Measurements from ENCODE around the gene TMEM26. TPM values are rescaled to one million over a fixed set of nuclear protein-coding genes. Genes with fewer than 3 reads are reported as not detected.

The TMEM26 gene
- total RNA-seq, 1 experiment from 2014 or later, result 1.6 TPM

- H3K4me3 Mint-ChIP-seq, result no peak overlapping the region
- H3K27ac Mint-ChIP-seq, result no peak overlapping the region
- H3K4me1 Mint-ChIP-seq, result peaks cover 54% of the 10 kb centered on the region
- DNase-seq (ENCODE audit: low spot score), result no peak
- no peaks in the 10 kb centered on the region for H3K27me3 Mint-ChIP-seq (ENCODE audit: low read depth)
- peaks cover 3% of the 10 kb centered on the region; the same call in 1 of the 2 replicates for H3K9me3 Mint-ChIP-seq
- POLR2A ChIA-PET, result no interaction called here
- CTCF ChIA-PET, result no interaction called here
- H3K36me3 Mint-ChIP-seq, result no peaks in the 10 kb centered on the region; the same call in 1 of the 2 replicates
- no peak for ATAC-seq
- TF ChIP-seq NR2C2 (CRISPR knock-in tag; IDR thresholded peaks at IDR 0.05) (no peak), CREB1 (CRISPR knock-in tag; IDR thresholded peaks at IDR 0.05) (no peak), USF1 (CRISPR knock-in tag; IDR thresholded peaks at IDR 0.05) (no peak), SMAD4 (CRISPR knock-in tag; IDR thresholded peaks at IDR 0.05) (no peak), SMAD3 (CRISPR knock-in tag; IDR thresholded peaks at IDR 0.05; ENCODE audit: borderline replicate concordance) (no peak), JUN (CRISPR knock-in tag; IDR thresholded peaks at IDR 0.05) (no peak), FOXP1 (CRISPR knock-in tag; IDR thresholded peaks at IDR 0.05; ENCODE audit: borderline replicate concordance) (no peak), ATF2 (CRISPR knock-in tag; IDR thresholded peaks at IDR 0.05; ENCODE audit: borderline replicate concordance, low read depth) (no peak), AFF4 (CRISPR knock-in tag; IDR thresholded peaks at IDR 0.05; ENCODE audit: borderline replicate concordance) (no peak), TEAD4 (CRISPR knock-in tag; IDR thresholded peaks at IDR 0.05) (no peak), GTF2I (CRISPR knock-in tag; conservative IDR thresholded peaks at IDR 0.05) (no peak), GRHL2 (CRISPR knock-in tag; IDR thresholded peaks at IDR 0.05; ENCODE audit: insufficient replicate concordance, severe bottlenecking) (no peak)
- TF ChIP-seq, protein P1, sequence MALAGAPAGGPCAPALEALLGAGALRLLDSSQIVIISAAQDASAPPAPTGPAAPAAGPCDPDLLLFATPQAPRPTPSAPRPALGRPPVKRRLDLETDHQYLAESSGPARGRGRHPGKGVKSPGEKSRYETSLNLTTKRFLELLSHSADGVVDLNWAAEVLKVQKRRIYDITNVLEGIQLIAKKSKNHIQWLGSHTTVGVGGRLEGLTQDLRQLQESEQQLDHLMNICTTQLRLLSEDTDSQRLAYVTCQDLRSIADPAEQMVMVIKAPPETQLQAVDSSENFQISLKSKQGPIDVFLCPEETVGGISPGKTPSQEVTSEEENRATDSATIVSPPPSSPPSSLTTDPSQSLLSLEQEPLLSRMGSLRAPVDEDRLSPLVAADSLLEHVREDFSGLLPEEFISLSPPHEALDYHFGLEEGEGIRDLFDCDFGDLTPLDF (CRISPR knock-in tag; IDR thresholded peaks at IDR 0.05), result no peak
Measured at GRCh38 chr10:61408105-61408504, 45.1 kb downstream of the TMEM26 start.

DNA sequence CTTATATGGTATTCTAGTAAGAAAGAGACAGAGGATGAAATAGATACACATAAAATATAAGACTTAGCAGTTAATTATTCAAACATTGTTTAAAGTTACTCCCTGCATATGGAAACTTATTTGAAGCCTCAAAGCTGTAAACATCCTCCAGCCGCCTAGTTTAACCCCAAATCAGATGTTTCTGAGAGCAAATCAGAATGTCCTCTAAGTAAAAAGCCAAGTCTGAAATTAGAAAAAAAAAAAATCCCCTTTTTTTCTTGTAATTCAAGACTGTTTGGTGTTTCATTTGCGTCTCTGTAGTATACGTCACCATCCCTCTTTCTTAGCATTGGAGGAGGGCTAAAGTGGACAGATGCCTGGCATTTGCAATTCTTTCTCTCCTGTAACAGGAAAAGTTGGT lies 46.4 kb downstream of the TMEM26 start:
- Mint-ChIP-seq H3K4me3 (no peak overlapping the region), H3K9me3 (peaks cover 3% of the 10 kb centered on the region; the same call in 1 of the 2 replicates), H3K27ac (no peak overlapping the region), H3K27me3 (ENCODE audit: low read depth) (no peaks in the 10 kb centered on the region), H3K4me1 (peaks cover 52% of the 10 kb centered on the region), H3K36me3 (no peaks in the 10 kb centered on the region; the same call in 1 of the 2 replicates)
- POLR2A ChIA-PET, result no interaction called here
- ATAC-seq (no peak), DNase-seq (ENCODE audit: low spot score) (no peak)
- CTCF ChIA-PET, result no interaction called here
- TF ChIP-seq, protein P2, sequence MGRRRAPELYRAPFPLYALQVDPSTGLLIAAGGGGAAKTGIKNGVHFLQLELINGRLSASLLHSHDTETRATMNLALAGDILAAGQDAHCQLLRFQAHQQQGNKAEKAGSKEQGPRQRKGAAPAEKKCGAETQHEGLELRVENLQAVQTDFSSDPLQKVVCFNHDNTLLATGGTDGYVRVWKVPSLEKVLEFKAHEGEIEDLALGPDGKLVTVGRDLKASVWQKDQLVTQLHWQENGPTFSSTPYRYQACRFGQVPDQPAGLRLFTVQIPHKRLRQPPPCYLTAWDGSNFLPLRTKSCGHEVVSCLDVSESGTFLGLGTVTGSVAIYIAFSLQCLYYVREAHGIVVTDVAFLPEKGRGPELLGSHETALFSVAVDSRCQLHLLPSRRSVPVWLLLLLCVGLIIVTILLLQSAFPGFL (CRISPR knock-in tag; IDR thresholded peaks at IDR 0.05; ENCODE audit: borderline replicate concordance), result no peak
- TF ChIP-seq ETV6 (CRISPR knock-in tag; IDR thresholded peaks at IDR 0.05) (no peak), CREM (CRISPR knock-in tag; IDR thresholded peaks at IDR 0.05) (no peak), ZNF219 (CRISPR knock-in tag; IDR thresholded peaks at IDR 0.05; ENCODE audit: borderline replicate concordance) (no peak), E2F4 (CRISPR knock-in tag; IDR thresholded peaks at IDR 0.05; ENCODE audit: borderline replicate concordance, low read depth) (no peak), ESRRA (CRISPR knock-in tag; IDR thresholded peaks at IDR 0.05; ENCODE audit: borderline replicate concordance) (no peak), NFE2L1 (CRISPR knock-in tag; IDR thresholded peaks at IDR 0.05) (no peak)
- TF ChIP-seq, protein P3, sequence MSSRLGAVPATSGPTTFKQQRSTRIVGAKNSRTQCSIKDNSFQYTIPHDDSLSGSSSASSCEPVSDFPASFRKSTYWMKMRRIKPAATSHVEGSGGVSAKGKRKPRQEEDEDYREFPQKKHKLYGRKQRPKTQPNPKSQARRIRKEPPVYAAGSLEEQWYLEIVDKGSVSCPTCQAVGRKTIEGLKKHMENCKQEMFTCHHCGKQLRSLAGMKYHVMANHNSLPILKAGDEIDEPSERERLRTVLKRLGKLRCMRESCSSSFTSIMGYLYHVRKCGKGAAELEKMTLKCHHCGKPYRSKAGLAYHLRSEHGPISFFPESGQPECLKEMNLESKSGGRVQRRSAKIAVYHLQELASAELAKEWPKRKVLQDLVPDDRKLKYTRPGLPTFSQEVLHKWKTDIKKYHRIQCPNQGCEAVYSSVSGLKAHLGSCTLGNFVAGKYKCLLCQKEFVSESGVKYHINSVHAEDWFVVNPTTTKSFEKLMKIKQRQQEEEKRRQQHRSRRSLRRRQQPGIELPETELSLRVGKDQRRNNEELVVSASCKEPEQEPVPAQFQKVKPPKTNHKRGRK (CRISPR knock-in tag; IDR thresholded peaks at IDR 0.05; ENCODE audit: borderline replicate concordance), result no peak
- TF ChIP-seq, protein P4, sequence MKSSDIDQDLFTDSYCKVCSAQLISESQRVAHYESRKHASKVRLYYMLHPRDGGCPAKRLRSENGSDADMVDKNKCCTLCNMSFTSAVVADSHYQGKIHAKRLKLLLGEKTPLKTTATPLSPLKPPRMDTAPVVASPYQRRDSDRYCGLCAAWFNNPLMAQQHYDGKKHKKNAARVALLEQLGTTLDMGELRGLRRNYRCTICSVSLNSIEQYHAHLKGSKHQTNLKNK (CRISPR knock-in tag; IDR thresholded peaks at IDR 0.05), result no peak
